Neural cell (in vitro differentiated cells): ENCODE results near the gene TCOF1. TPM values are rescaled to one million over a fixed set of nuclear protein-coding genes. Genes with fewer than 3 reads are reported as not detected.

Experiments
- H2AFZ ChIP-seq: fragments of 200-600, 300-800 bp; sonication (generic), shearing (Covaris generic); 2 replicates; pipeline ENCODE4 v1.6.0; 2014; ENCODE audit warnings: low read depth, mild to moderate bottlenecking, antibody characterized with exemption, low read length, moderate library complexity
- H3F3A ChIP-seq: fragments of 200-600 bp; shearing (Covaris generic); 2 replicates; pipeline ENCODE4 v1.6.1; 2016; ENCODE audit warnings: mild to moderate bottlenecking, moderate library complexity, mixed read lengths, antibody characterized with exemption, low read length; ENCODE audit not compliant: insufficient read depth, poor library complexity, severe bottlenecking
- H3K27ac ChIP-seq: fragments of 200-600, 300-800 bp; sonication (generic), shearing (Covaris generic); 2 replicates; pipeline ENCODE4 v1.5.1; 2014; ENCODE audit warnings: mild to moderate bottlenecking, low read length, moderate library complexity
- H3K27me3 ChIP-seq: fragments of 300-800, 200-600 bp; sonication (generic), shearing (Covaris generic); 2 replicates; pipeline ENCODE4 v1.6.0; 2014; ENCODE audit warnings: mild to moderate bottlenecking, low read depth, low read length, moderate library complexity; ENCODE audit not compliant: insufficient read depth
- H3K36me3 ChIP-seq: fragments of 300-800, 200-600 bp; sonication (generic), shearing (Covaris generic); 2 replicates; pipeline ENCODE4 v1.5.1; 2014; ENCODE audit warnings: mild to moderate bottlenecking, antibody characterized with exemption, low read length, moderate library complexity; ENCODE audit not compliant: insufficient read depth
- H3K4me2 ChIP-seq: fragments of 300-800, 200-600 bp; sonication (generic), shearing (Covaris generic); 2 replicates; pipeline ENCODE4 v1.6.0; 2014; ENCODE audit warnings: mild to moderate bottlenecking, low read length
- H3K4me3 ChIP-seq: fragments of 300-800, 200-600 bp; sonication (generic), shearing (Covaris generic); 2 replicates; pipeline ENCODE4 v1.5.1; 2014; ENCODE audit warnings: mild to moderate bottlenecking, low read length, moderate library complexity
- H3K79me2 ChIP-seq: fragments of 200-600 bp; shearing (Covaris generic); replicated peaks from 2 replicates; pipeline ENCODE4 v1.6.0; 2014; ENCODE audit warnings: mild to moderate bottlenecking, low read length, moderate library complexity; ENCODE audit not compliant: insufficient read depth
- H3K9ac ChIP-seq: fragments of 300-800, 200-600 bp; sonication (generic), shearing (Covaris generic); 2 replicates; pipeline ENCODE4 v1.6.1; 2016; ENCODE audit warnings: mild to moderate bottlenecking, low read length, mixed read lengths
- H3K9me2 ChIP-seq: fragments of 200-600 bp; shearing (Covaris generic); 2 replicates; pipeline ENCODE4 v1.6.1; 2016; ENCODE audit warnings: mild to moderate bottlenecking, low read length, mixed read lengths; ENCODE audit not compliant: insufficient read depth
- H3K9me3 ChIP-seq: fragments of 200-600, 300-800 bp; sonication (generic), shearing (Covaris generic); 2 replicates; pipeline ENCODE4 v1.6.1; 2016; ENCODE audit warnings: mild to moderate bottlenecking, mixed run types, low read length, moderate library complexity, mixed read lengths
- H4K20me1 ChIP-seq: fragments of 200-600 bp; shearing (Covaris generic); 2 replicates; pipeline ENCODE4 v1.6.1; 2016; ENCODE audit warnings: mild to moderate bottlenecking, mixed run types; ENCODE audit not compliant: insufficient read depth
- CTCF ChIP-seq: fragments of 450-650 bp; IDR thresholded peaks from 2 replicates; pipeline ENCODE4 v1.5.1; 2014; ENCODE audit warnings: antibody characterized with exemption, mild to moderate bottlenecking, moderate library complexity; ENCODE audit not compliant: poor library complexity, severe bottlenecking
- EP300 ChIP-seq: fragments of 450-650 bp; conservative IDR thresholded peaks from 2 replicates; pipeline ENCODE4 v1.6.1; 2014; ENCODE audit warnings: antibody characterized with exemption, mild to moderate bottlenecking, moderate library complexity; ENCODE audit not compliant: poor library complexity, severe bottlenecking
- EZH2 ChIP-seq: fragments of 200-600, 300-800 bp; shearing (Covaris generic), sonication (generic); IDR thresholded peaks from 2 replicates; pipeline ENCODE4 v1.6.1; 2014; ENCODE audit warnings: antibody characterized with exemption, low read length, borderline replicate concordance, mild to moderate bottlenecking; ENCODE audit not compliant: insufficient read depth, poor library complexity, severe bottlenecking
- MXI1 ChIP-seq: fragments of 450-650 bp; conservative IDR thresholded peaks from 2 replicates; pipeline ENCODE4 v1.6.1; 2014; ENCODE audit warnings: antibody characterized with exemption, mild to moderate bottlenecking; ENCODE audit not compliant: poor library complexity, severe bottlenecking
- POLR2AphosphoS5 ChIP-seq: IDR thresholded peaks from 2 replicates; pipeline ENCODE4 v1.6.1; 2012
- RAD21 ChIP-seq: fragments of 450-650 bp; conservative IDR thresholded peaks from 2 replicates; pipeline ENCODE4 v1.6.1; 2014; ENCODE audit warnings: antibody characterized with exemption, mild to moderate bottlenecking, moderate library complexity
- REST ChIP-seq: IDR thresholded peaks from 2 replicates; pipeline ENCODE4 v1.6.1; 2012; ENCODE audit warnings: borderline replicate concordance
- SMC3 ChIP-seq: fragments of 450-650 bp; conservative IDR thresholded peaks from 2 replicates; pipeline ENCODE4 v1.6.1; 2014; ENCODE audit warnings: antibody characterized with exemption, mild to moderate bottlenecking, moderate library complexity; ENCODE audit not compliant: poor library complexity
- TAF1 ChIP-seq: IDR thresholded peaks from 2 replicates; pipeline ENCODE4 v1.6.1; 2012; ENCODE audit warnings: low read depth
- polyA plus RNA-seq: library from polyadenylated mRNA; depleted of rRNA; stranded (reverse); fragments of >200 nt; gene quantifications from 2 replicates; pipeline ENCODE4 v1.2.3, GENCODE V29; 2014

The TCOF1 gene
- polyA plus RNA-seq, 1 donor from 2014 or later, result 6.5 TPM

GRCh38 chr5:150404941-150405816 lies 47.7 kb downstream of the TCOF1 start:
- TF ChIP-seq CTCF, result no peak
- Histone ChIP-seq H3K27ac (no peak overlapping the region), H3F3A (no peaks in the 10 kb centered on the region)

GRCh38 chr5:150406103-150406722 lies 48.7 kb downstream of the TCOF1 start:
- Histone ChIP-seq H3K27ac (no peak overlapping the region), H3K9ac (no peak overlapping the region), H3K4me2 (no peak overlapping the region), H3K9me3 (no peaks in the 10 kb centered on the region), H3K36me3 (no peaks in the 10 kb centered on the region), H3K9me2 (no peaks in the 10 kb centered on the region), H3K4me3 (no peak overlapping the region), H2AFZ (no peak overlapping the region), H3K27me3 (no peaks in the 10 kb centered on the region), H4K20me1 (no peaks in the 10 kb centered on the region), H3F3A (no peaks in the 10 kb centered on the region), H3K79me2 (no peaks in the 10 kb centered on the region)
- TF ChIP-seq EP300 (no peak), SMC3 (no peak), RAD21 (no peak), MXI1 (no peak), EZH2 (no peak), TAF1 (no peak), CTCF (no peak), REST (no peak), POLR2AphosphoS5 (no peak)

More at GRCh38 chr5:150404941-150405816, 47.7 kb downstream of the TCOF1 start:
- H2AFZ ChIP-seq, result no peak overlapping the region
- no peaks in the 10 kb centered on the region for H3K9me3 ChIP-seq
- no peaks in the 10 kb centered on the region for H3K36me3 ChIP-seq
- H3K9me2 ChIP-seq, result no peaks in the 10 kb centered on the region
- no peaks in the 10 kb centered on the region for H4K20me1 ChIP-seq
- no peak overlapping the region for H3K9ac ChIP-seq
- H3K79me2 ChIP-seq, result no peaks in the 10 kb centered on the region
- no peak overlapping the region for H3K4me2 ChIP-seq
- no peaks in the 10 kb centered on the region for H3K27me3 ChIP-seq
- no peak overlapping the region for H3K4me3 ChIP-seq
